Measurements from ENCODE around the gene SLX9. TPM values are rescaled to one million over a fixed set of nuclear protein-coding genes. Genes with fewer than 3 reads are reported as not detected.

The SLX9 gene
- total RNA-seq, 1 donor from 2014 or later, result 33.1 TPM

- Mint-ChIP-seq H3K4me3 (ENCODE audit: low read depth) (no peak overlapping the region), H3K9me3 (ENCODE audit: low read depth) (no peaks in the 10 kb centered on the region), H3K4me1 (ENCODE audit: low read depth) (no peaks in the 10 kb centered on the region), H3K27me3 (no peaks in the 10 kb centered on the region), H3K36me3 (ENCODE audit: insufficient read depth) (peaks cover 2% of the 10 kb centered on the region), H3K27ac (no peak overlapping the region)
- TF ChIP-seq CTCF (IDR thresholded peaks at IDR 0.05; ENCODE audit: unreplicated experiment), result no peak
- DNase-seq (ENCODE audit: low spot score, unreplicated experiment), result no peak
Observed at GRCh38 chr21:44949161-44949778, 9.4 kb downstream of the SLX9 start.

- Mint-ChIP-seq H3K4me3 (ENCODE audit: low read depth) (no peak overlapping the region), H3K9me3 (ENCODE audit: low read depth) (no peaks in the 10 kb centered on the region), H3K36me3 (ENCODE audit: insufficient read depth) (peaks cover under 1% of the 10 kb centered on the region), H3K27me3 (no peaks in the 10 kb centered on the region), H3K4me1 (ENCODE audit: low read depth) (no peaks in the 10 kb centered on the region), H3K27ac (no peak overlapping the region)
- peak; percentile 88 for DNase-seq (ENCODE audit: low spot score, unreplicated experiment)
- TF ChIP-seq CTCF (IDR thresholded peaks at IDR 0.05; ENCODE audit: unreplicated experiment), result peak; percentile 95
Observed at GRCh38 chr21:44949779-44950198, 10.0 kb downstream of the SLX9 start.

- Mint-ChIP-seq H3K27ac (no peak overlapping the region), H3K4me1 (ENCODE audit: low read depth) (no peaks in the 10 kb centered on the region), H3K9me3 (ENCODE audit: low read depth) (no peaks in the 10 kb centered on the region), H3K36me3 (ENCODE audit: insufficient read depth) (no peaks in the 10 kb centered on the region), H3K4me3 (ENCODE audit: low read depth) (no peak overlapping the region), H3K27me3 (no peaks in the 10 kb centered on the region)
- no peak for DNase-seq (ENCODE audit: low spot score, unreplicated experiment)
- no peak for TF ChIP-seq CTCF (IDR thresholded peaks at IDR 0.05; ENCODE audit: unreplicated experiment)
Observed at GRCh38 chr21:44950351-44950750, 10.5 kb downstream of the SLX9 start.

GRCh38 chr21:44951186-44951915, 11.5 kb downstream of the SLX9 start:
- H3K9me3 Mint-ChIP-seq (ENCODE audit: low read depth), result no peaks in the 10 kb centered on the region
- no peak overlapping the region for H3K27ac Mint-ChIP-seq
- no peaks in the 10 kb centered on the region for H3K4me1 Mint-ChIP-seq (ENCODE audit: low read depth)
- no peak overlapping the region for H3K4me3 Mint-ChIP-seq (ENCODE audit: low read depth)
- no peaks in the 10 kb centered on the region for H3K27me3 Mint-ChIP-seq
- H3K36me3 Mint-ChIP-seq (ENCODE audit: insufficient read depth), result peaks cover 1% of the 10 kb centered on the region
- TF ChIP-seq CTCF (IDR thresholded peaks at IDR 0.05; ENCODE audit: unreplicated experiment), result no peak
- DNase-seq (ENCODE audit: low spot score, unreplicated experiment), result no peak

GRCh38 chr21:44952116-44952928, 12.5 kb downstream of the SLX9 start:
- no peaks in the 10 kb centered on the region for H3K4me1 Mint-ChIP-seq (ENCODE audit: low read depth)
- H3K9me3 Mint-ChIP-seq (ENCODE audit: low read depth), result no peaks in the 10 kb centered on the region
- no peak for DNase-seq (ENCODE audit: low spot score, unreplicated experiment)
- no peak for TF ChIP-seq CTCF (IDR thresholded peaks at IDR 0.05; ENCODE audit: unreplicated experiment)
- H3K27ac Mint-ChIP-seq, result no peak overlapping the region
- H3K27me3 Mint-ChIP-seq, result no peaks in the 10 kb centered on the region
- peaks cover 1% of the 10 kb centered on the region for H3K36me3 Mint-ChIP-seq (ENCODE audit: insufficient read depth)
- H3K4me3 Mint-ChIP-seq (ENCODE audit: low read depth), result no peak overlapping the region
